Measurements from ENCODE around the gene FBXO46.

DNA sequence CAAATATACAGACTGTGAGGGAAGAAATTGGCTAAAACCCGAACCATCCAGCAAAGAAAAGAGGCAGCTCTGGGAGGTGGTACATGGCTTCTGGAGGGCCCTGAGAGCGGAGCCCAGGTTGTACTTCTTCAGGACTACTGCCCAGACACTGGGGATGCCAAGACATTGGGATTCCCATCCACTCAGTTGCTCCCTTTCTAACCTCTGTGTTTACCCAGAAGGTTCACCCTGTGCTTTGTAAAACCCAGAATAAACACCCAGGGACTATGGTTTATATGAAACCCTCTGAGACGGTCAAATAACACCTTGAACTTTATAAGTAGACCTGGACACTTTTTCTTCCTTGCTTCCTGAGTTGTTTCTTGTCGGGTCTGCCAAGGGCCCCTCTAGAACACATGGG lies 12.3 kb upstream of the FBXO46 start:
- TF ChIP-seq SP1 (IDR thresholded peaks at IDR 0.05; ENCODE audit: low read depth, low read length), result no peak
- TF ChIP-seq, protein P1, sequence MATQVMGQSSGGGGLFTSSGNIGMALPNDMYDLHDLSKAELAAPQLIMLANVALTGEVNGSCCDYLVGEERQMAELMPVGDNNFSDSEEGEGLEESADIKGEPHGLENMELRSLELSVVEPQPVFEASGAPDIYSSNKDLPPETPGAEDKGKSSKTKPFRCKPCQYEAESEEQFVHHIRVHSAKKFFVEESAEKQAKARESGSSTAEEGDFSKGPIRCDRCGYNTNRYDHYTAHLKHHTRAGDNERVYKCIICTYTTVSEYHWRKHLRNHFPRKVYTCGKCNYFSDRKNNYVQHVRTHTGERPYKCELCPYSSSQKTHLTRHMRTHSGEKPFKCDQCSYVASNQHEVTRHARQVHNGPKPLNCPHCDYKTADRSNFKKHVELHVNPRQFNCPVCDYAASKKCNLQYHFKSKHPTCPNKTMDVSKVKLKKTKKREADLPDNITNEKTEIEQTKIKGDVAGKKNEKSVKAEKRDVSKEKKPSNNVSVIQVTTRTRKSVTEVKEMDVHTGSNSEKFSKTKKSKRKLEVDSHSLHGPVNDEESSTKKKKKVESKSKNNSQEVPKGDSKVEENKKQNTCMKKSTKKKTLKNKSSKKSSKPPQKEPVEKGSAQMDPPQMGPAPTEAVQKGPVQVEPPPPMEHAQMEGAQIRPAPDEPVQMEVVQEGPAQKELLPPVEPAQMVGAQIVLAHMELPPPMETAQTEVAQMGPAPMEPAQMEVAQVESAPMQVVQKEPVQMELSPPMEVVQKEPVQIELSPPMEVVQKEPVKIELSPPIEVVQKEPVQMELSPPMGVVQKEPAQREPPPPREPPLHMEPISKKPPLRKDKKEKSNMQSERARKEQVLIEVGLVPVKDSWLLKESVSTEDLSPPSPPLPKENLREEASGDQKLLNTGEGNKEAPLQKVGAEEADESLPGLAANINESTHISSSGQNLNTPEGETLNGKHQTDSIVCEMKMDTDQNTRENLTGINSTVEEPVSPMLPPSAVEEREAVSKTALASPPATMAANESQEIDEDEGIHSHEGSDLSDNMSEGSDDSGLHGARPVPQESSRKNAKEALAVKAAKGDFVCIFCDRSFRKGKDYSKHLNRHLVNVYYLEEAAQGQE (IDR thresholded peaks at IDR 0.05; ENCODE audit: low read depth, low read length), result no peak
- no peak for TF ChIP-seq CHD1 (IDR thresholded peaks at IDR 0.05; ENCODE audit: low read depth, low read length)
- no peak for TF ChIP-seq TARDBP (IDR thresholded peaks at IDR 0.05; ENCODE audit: borderline replicate concordance)
- TF ChIP-seq CREB1 (IDR thresholded peaks at IDR 0.05; ENCODE audit: low read depth), result no peak
- no peak for TF ChIP-seq SIN3A (IDR thresholded peaks at IDR 0.05; ENCODE audit: low read depth, low read length)
- TF ChIP-seq BMI1 (IDR thresholded peaks at IDR 0.05; ENCODE audit: borderline replicate concordance), result no peak
- no peak for TF ChIP-seq POLR2A (IDR thresholded peaks at IDR 0.05; ENCODE audit: low read depth, low read length)
- TF ChIP-seq SPI1 (IDR thresholded peaks at IDR 0.05; ENCODE audit: borderline replicate concordance, insufficient read depth, low read depth, low read length), result no peak
